Myocyte (in vitro differentiated cells): ENCODE measurements around the gene KRTAP22-1. TPM values are rescaled to one million over a fixed set of nuclear protein-coding genes. Genes with fewer than 3 reads are reported as not detected.

Source experiments
- DNase-seq: peaks from one replicate; pipeline ENCODE4 v3.0.0-alpha.2; 2012; ENCODE audit warnings: low read depth
- total RNA-seq: library from RNA; depleted of rRNA; stranded (reverse); fragments of >200 nt; gene quantifications from 2 replicates; pipeline ENCODE4 v1.2.3, GENCODE V29; 2014

KRTAP22-1 gene
- total RNA-seq, 1 donor from 2014 or later: not detected

GRCh38 chr21:30625449-30626165, 24.7 kb downstream of the KRTAP22-1 start:
- no peak for DNase-seq

DNA sequence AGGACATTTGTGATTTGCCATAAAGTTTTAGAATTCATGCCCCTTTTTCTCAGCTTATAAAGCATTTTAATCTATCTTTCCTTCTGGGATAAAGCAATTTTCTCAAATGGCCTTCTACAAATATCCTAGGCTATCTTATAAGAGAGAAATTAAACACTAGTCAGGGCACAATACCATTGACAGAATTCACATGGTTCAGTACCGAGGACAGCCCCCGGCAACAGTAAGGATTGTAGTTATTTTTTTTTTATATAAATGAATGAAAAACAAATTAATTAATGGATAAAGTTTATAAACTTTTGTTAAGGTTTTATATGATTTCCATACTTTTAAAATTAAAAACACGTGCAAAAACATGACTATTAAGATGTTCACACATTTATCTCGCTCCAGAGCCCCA, 27.2 kb downstream of the KRTAP22-1 start:
- no peak for DNase-seq

- no peak for DNase-seq
Observed at GRCh38 chr21:30629200-30629599, 28.3 kb downstream of the KRTAP22-1 start.

DNA sequence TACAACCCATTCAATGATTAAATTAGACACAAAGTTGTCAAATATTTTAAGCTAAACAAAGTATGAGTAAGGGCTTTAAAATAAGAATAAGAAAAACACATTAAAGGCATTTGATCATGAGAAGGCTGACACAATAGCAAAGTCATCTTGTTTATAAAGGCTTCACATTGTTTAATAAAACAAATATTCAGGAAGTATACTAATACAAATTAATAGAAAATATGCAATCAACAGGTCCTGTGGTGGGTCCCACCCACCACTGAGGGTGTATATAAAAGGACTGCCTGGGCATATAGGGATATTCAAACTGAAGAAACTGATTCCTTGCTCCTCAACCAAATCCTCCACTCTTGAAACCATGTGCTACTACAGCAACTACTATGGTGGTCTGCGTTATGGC, 34.0 kb downstream of the KRTAP22-1 start, which contains the start of gene KRTAP20-2:
TSS of gene KRTAP20-2 (plus strand) at position 301 of the 400 bp plus-strand sequence. CDS start at position 359, 58 bp downstream.
- DNase-seq: no peak

DNA sequence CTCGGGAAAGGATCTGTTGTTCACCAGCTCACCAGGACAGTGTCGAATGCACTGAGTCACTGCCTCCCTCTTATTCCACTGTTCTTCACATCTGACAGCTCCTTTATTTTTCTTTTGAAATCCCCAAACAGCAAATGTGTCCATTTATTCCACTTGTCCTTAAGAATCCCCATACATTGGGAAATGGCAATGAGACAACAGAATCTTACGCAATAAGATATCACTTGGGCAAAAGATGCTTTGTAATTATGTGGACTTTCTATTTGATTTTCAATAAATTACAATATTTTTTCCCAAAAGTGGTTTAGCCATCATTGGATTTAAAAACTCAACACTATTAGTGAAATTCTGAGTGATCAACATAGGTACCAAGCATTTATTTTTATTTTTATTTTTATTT, 37.8 kb downstream of the KRTAP22-1 start:
- DNase-seq: no peak

DNA sequence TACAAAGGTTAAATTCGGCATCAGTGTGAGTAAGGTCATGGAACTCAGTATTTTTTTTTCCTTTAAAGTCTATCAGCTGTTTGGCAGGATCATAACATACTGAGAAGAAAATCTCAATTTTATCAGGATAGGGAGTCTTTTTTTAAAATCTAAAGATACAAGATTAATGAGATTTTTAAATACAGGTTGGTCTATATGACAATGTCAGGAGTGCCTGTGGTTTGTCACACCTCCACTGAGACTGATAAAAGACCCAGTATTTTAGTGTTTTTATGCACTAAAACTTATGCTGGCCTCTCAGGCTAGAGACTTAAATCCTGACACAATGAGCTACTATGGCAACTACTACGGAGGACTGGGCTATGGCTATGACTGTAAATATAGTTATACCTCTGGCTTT, 41.7 kb downstream of the KRTAP22-1 start, which contains the start of gene KRTAP20-3:
TSS of gene KRTAP20-3 (plus strand) at position 301 of the 400 bp plus-strand sequence.
- DNase-seq: no peak

GRCh38 chr21:30646904-30647414, 46.1 kb downstream of the KRTAP22-1 start:
- DNase-seq: no peak

Other genes with a start within 250 kb of the KRTAP22-1 start
- gene KRTAP13-2, start 228.8 kb upstream of the KRTAP22-1 start, total RNA-seq: not detected in 2 replicates
- gene KRTAP13-1, start 205.1 kb upstream of the KRTAP22-1 start, total RNA-seq: not detected in 2 replicates
- not detected in 2 replicates for gene KRTAP13-3, start 175.2 kb upstream of the KRTAP22-1 start, total RNA-seq
- gene KRTAP13-4, start 170.9 kb upstream of the KRTAP22-1 start, total RNA-seq: not detected in 2 replicates
- gene KRTAP15-1, start 160.8 kb upstream of the KRTAP22-1 start, total RNA-seq: not detected in 2 replicates
- gene KRTAP19-1, start 120.7 kb upstream of the KRTAP22-1 start, total RNA-seq: not detected in 2 replicates
- gene KRTAP19-2, start 113.7 kb upstream of the KRTAP22-1 start, total RNA-seq: not detected in 2 replicates
- gene KRTAP19-3, start 109.1 kb upstream of the KRTAP22-1 start, total RNA-seq: not detected in 2 replicates
- not detected in 2 replicates for gene KRTAP19-4, start 103.9 kb upstream of the KRTAP22-1 start, total RNA-seq
- not detected in 2 replicates for gene KRTAP19-5, start 98.9 kb upstream of the KRTAP22-1 start, total RNA-seq
- gene KRTAP19-6, start 59.2 kb upstream of the KRTAP22-1 start, total RNA-seq: not detected in 2 replicates
- not detected in 2 replicates for gene KRTAP19-7, start 39.8 kb upstream of the KRTAP22-1 start, total RNA-seq
- gene KRTAP22-2, start 10.7 kb upstream of the KRTAP22-1 start, total RNA-seq: not detected in 2 replicates
- gene KRTAP6-3, start 8.6 kb upstream of the KRTAP22-1 start, total RNA-seq: not detected in 2 replicates
- gene KRTAP6-2, start 2.2 kb upstream of the KRTAP22-1 start, total RNA-seq: not detected in 2 replicates
- gene KRTAP6-1, start 12.8 kb downstream of the KRTAP22-1 start, total RNA-seq: not detected in 2 replicates
- not detected in 2 replicates for gene KRTAP20-1, start 15.3 kb downstream of the KRTAP22-1 start, total RNA-seq
- not detected in 2 replicates for gene KRTAP20-4, start 19.5 kb downstream of the KRTAP22-1 start, total RNA-seq
- gene KRTAP20-2, start 34.1 kb downstream of the KRTAP22-1 start, total RNA-seq: not detected in 2 replicates
- gene KRTAP20-3, start 41.8 kb downstream of the KRTAP22-1 start, total RNA-seq: not detected in 2 replicates
- gene KRTAP21-3, start 117.7 kb downstream of the KRTAP22-1 start, total RNA-seq: not detected in 2 replicates
- gene KRTAP21-2, start 146.2 kb downstream of the KRTAP22-1 start, total RNA-seq: not detected in 2 replicates
- gene KRTAP21-1, start 154.3 kb downstream of the KRTAP22-1 start, total RNA-seq: not detected in 2 replicates
- not detected in 2 replicates for gene KRTAP8-1, start 212.2 kb downstream of the KRTAP22-1 start, total RNA-seq
- gene KRTAP7-1, start 228.7 kb downstream of the KRTAP22-1 start, total RNA-seq: not detected in 2 replicates